HG03139 (cell line): ENCODE results near the gene ZNF165.
"Not testable (repeated sequence)": the region's sequence is repeated elsewhere in the genome, so short reads cannot be mapped to it uniquely, and the experiment has no call there.

ENCODE experiments used
- ATAC-seq: cut with Tn5 transposase; IDR thresholded peaks from one replicate; pipeline ENCODE4 v1.9.1; 2021; ENCODE audit not compliant: unreplicated experiment

ZNF165 gene

DNA sequence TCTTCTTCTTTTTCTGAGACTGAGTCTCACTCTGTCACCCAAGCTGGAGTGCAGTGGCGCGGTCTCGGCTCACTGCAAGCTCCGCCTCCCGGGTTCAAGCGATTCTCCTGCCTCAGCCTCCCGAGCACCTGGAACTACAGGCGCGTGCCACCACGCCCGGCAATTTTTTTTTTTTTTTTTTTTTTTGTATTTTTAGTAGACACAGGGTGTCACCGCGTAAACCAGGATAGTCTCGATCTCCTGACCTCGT, at the start of gene ZNF165:
ZNF165 (plus strand) TSS at position 188 of the 250 bp plus-strand sequence. CDS start 4,913 bp downstream, outside the sequence.
- ATAC-seq: not testable (repeated sequence)

DNA sequence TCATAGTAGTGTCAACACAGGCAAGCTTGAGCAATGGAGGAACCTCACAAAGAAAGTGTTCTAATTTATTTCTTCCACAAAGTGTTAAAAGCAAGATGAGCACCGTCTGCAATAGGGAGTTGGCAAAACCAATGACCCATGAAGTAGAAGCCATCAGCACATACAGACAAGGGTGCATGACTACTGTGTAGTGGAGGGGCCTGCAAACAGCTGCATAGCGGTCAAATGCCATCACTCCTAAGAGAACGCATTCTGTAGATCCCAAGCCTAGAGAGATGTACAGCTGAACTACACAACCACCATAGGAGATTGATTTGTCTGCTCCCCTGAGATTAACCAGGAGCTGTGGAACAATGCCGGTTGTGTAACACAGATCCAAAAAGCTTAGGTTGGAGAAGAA, 26.8 kb upstream of the ZNF165 start:
- ATAC-seq: no peak

DNA sequence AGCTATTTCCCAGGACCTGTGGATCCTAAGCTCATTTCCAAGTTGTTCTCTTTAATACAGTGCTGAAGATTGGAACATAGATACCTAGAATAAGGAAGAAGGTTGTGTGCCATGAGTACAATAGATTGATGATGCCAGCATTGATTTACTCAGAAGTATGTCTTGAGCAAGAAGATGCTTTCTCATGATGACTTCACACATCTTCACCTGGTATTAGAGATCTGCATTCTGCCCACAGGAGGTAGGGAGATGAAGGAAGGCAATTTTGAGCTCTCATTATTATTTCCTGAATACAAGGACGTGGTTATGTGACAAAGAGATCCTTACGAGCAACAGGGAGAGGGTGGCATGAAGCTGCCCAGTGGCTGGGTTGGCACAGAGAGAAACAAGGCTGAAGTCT, 20.0 kb upstream of the ZNF165 start:
- no peak for ATAC-seq

DNA sequence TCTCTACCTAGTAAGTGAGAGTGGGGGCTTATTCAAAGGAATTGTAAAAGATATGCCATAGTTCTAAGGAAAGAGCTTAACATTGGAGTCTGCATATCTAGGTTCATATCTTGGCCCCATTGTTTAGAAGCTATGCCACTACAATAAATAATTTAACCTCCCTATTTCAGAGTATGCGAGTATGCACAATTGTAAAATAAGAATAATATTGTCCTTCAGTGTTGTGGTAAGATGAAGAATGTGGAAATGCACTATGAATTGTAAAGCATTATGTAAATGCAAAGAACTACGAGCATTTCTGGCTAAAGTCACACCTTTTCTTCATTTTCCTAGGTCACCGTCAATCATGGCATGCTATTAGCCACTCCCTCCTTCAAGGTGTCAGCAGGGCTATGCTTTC, 16.1 kb upstream of the ZNF165 start:
- no peak for ATAC-seq

DNA sequence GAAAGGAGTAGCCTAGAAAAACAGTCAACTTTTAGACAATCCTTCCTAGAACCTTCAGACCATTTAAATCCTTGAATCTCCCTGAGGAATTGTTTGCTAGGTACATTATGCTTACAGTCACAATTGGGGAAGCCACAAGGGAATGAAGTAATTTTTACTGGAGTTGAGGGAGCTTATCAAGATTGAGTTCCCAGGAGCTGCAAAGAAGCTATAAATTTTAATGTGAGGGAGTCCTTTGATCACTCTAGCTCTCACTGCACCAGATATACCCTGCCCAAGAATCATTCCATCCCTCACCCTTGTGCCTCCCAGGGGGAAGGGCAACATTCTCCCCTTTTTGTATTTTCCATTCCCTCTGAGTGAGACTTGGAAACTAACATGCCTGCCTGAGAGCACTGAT, 12.3 kb upstream of the ZNF165 start:
- ATAC-seq: no peak

DNA sequence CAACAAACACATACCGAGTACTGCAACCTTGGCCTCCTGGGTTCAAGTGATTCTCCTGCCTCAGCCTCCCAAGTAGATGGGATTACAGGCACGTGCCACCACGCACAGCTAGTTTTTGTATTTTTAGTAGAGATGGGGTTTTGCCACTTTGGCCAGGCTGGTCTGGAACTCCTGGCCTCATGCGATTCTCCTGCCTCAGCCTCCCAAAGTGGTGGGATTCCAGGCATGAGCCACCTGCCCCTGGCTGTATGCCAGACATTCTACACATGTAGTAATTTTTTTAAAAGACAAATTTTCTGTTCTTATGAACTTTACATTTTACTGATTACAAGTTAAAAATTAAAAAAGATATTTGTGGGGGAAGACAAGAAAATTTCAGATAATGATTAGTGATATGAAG, 9.4 kb upstream of the ZNF165 start:
- ATAC-seq: not testable (repeated sequence)

DNA sequence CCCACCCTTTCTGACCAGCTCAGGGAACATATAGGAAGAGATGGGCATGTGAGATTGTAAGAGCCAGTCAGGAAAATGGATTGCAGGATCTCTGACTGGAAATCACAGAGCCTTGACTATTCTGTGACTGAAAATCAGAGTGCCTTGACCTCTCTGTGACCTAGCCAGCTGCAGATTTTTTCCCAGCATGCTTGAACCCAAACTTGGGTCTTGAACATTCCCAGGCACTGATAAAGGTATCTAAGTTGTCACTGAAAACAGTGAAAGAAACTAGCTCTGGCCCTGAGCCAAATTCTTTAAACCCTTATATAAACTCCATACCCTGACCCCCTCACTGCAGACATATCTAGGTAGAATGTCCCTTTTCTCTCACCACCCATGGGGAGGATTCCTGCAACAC, 2.3 kb upstream of the ZNF165 start:
- no peak for ATAC-seq

DNA sequence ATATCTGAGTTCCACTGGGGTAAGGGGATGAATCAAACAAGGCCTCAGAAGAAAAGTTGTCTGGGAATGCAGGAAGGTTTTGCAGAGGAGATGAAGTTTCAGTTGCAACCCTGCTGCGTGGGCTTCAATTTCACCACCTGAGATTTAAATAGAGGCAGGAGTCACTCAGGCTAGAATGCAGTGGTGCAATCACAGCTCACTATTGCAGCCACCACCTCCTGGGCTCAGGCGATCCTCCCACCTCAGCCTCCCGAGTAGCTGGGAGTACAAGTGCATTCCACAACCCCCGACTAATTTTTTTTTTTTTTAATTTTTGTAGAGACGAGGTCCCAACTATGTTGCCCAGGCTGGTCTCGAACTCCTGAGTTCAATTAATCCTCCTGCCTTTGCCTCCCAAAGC, 1.5 kb upstream of the ZNF165 start:
- ATAC-seq: no peak

DNA sequence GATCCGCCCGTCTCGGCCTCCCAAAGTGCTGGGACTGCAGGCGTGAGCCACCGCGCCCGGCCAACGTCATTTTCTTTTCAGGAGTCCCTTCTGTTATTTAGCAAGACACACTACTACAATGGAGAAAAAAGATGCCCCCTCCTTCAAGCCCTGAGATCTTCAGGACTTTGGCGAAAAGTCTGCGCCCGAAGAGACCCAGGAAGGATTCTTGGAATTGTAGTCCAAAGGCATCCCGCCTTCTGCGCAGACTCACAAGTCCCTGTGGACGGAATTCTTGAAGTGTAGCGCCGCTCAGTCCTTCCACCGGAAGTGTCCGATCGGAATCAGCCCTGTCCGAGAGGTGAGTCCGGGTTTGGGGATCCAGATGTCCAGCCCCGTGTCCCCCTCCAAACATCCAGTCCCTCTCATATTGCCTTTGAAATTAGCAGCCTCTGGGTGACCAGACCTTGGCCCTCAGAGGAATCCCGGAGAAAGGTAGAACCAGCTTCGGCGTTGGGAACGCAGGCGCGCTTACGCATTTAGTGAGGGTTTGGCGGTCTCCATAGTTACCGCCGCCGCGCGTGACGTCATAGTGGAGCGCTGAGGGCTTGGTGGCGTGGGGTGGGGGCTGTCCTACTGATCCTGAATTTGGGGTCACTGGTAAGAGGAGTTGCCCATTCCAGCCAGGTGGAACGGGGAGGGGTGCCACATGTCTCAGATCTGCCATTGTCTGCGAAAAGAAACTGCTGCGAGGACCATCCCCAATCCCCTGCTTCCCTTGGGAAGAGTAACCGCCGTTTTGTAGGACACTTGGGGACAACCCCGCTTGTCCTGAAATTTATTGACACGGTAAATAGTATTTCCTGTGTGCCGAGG, 490 bp downstream of the ZNF165 start:
- peak; percentile 64 for ATAC-seq

DNA sequence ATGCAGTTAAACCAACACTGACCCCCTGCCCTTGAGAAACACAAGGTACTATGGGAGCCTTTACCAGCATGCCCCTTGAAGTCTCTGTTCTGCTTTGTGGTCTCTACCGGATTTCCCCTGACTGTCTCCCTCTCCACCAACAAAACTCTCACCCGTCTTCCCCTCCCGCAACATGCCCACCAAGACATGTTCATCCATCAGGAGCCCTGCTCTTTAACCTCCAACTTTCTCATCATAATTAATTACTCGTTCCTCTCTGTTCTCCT, 1.1 kb downstream of the ZNF165 start:
- peak; percentile 46 for ATAC-seq

DNA sequence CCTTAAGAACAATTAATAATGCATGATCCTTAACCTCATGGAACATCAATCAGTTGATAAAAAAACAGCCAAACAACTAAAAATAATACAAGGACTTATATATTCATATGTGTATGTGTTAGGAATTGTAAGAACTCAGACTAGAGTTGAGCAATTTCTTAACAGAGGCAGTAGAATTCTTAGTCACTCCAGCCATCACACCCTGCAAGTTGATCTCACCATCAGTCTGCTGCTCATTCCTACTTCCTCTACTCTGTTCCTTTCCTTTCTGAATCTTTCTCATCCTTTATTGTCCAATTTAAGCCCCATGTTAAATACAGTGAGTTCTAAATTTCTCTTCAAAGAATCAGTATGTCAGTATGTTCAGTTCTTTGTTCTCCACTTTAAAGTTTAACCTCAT, 2.6 kb downstream of the ZNF165 start:
- ATAC-seq: no peak

DNA sequence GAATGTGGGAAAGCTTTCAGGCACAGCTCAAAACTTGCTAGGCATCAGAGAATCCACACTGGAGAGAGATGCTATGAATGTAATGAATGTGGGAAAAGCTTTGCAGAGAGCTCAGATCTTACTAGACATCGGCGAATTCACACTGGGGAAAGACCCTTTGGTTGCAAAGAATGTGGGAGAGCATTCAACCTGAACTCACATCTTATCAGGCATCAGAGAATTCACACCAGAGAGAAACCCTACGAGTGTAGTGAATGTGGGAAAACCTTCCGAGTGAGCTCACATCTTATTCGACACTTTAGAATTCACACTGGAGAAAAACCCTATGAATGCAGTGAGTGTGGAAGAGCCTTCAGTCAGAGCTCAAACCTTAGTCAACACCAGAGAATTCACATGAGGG, 8.7 kb downstream of the ZNF165 start:
- ATAC-seq: no peak

DNA sequence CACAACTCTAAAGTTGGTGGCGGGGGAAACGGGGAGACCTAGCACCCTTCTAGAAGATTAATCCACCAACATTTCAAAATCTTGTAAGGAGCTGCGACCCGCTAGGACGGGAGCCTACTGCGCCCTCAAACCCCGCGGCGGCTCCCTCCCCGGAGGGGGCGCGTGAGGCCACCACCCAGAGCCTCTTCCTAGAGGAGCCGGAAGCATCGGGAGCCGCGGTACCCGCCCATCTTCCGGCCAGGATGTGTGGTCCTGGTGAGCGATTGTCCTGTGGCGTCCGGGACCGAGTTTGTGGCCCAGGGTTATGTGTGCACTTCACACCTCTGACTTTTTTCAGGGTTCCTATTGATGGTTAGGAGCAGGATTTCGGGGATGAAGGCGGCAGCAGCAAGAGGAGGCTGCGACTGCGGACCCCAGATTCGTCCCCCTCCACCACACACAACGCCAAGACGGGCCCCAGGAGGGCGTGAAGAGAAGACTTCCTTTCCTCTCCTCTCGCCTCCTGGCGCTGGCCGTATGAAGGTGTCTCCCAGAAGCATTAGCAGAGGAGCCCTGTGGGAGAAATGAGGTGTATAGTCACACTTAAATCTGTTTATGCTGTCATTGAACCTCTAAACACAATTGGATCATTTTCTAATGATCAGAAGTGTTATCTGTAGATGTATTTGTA, 10.7 kb downstream of the ZNF165 start:
- no peak for ATAC-seq

DNA sequence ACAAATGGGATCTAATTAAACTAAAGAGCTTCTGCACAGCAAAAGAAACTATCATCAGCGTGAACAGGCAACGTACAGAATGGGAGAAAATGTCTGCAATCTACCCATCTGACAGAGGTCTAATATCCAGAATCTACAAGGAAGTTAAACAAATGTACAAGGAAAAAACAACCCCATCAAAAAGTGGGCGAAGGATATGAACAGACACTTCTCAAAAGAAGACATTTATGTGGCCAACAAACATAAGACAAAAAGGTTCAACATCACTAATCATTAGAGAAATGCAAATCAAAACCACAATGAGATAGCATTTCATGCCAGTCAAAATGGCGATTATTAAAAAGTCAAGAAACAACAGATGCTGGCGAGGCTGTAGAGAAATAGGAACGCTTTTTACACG, 21.9 kb downstream of the ZNF165 start:
- ATAC-seq: not testable (repeated sequence)

DNA sequence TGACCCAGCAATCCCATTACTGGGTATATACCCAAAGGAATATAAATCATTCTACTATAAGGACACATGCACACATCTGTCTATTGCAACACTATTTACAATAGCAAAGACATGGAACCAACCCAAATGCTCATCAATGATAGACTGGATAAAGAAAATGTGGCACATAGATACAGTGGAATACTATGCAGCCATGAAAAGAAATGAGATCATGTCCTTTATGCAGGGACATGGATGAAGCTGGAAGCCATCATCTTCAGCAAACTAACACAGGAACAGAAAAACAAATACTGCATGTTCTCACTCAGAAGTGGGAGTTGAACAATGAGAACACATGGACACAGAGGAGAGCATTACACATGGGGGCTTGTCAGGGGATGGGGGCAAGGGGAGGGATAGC, 22.3 kb downstream of the ZNF165 start:
- ATAC-seq: not testable (repeated sequence)

DNA sequence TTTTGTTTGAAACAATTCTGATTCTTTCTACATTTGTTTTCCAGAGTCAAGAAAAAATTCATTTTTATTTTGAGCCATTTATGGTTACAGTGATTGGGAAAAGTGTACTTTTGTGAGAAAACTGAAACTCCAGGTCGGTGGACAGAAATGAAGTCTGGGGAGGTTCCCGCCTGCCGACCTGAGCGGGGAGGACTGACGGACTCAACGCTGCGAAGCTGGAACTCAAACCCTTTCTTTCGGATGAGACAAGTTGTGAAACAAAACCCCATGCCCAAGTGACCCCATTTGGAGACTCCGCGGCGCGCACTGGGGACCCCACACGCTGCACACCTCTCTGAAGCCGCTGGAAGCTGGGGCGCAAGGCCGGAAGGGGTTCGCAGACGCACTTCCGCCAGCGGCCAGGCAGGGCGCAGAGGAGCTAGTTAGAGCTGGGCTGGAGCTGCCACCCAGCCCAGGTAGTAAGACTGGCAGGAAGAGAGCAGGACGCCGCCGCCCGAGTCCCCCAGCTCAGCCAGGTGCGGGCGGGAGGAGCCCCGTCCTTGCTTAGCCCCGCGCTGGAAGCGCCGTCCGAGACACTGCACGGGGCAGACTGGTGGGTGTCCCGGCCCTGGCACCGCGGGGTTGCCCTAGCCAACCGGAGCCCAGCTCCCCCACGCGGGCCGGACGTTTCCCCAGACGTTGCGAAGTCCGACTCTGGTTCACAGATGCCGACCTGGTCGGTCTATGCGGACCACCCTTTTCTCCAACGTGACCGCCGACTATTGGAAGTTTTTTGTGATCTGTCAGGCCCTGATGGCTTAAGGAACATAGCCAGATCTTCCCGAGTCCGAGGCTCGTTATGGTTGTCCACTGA, 24.2 kb downstream of the ZNF165 start:
- peak; percentile 97 for ATAC-seq

DNA sequence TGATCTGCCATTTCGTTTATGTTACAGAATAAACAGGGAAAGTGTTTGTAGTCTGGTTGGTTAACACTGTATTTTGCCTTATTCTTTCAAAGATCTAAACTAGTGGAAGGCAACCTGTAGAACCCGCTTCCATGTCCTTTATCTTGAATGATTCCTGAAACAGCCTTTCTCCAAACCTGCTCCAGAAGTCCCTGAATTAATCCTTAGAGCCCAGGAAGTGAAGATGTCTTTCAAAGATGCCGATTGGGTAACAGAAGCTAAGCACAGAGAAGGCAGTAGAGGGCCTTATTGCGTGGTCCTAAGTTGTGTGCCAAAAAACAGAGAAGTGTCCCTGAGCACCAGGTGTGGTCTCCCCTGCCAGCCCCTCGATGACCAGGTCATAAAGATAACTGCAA, 24.9 kb downstream of the ZNF165 start:
- ATAC-seq: no peak

DNA sequence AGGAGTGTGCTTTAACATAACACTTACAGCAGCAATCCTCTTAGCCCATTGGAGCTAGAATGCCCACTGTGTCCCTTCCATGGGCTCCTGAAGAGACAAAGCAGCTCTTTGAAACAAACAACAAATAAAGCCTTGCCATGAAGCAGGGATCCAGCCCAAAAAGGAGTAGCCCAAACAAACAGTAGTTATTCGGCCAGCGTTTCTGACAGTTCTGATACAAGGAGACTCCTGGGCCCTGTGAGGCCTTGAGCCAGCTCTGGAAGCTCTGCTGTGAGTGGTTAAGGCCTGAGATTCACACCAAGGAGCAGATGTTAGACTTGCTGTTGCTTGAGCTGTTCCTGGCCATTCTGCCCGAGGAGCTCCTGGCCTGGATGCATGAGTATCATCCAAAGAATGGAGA, 27.1 kb downstream of the ZNF165 start:
- ATAC-seq: no peak

DNA sequence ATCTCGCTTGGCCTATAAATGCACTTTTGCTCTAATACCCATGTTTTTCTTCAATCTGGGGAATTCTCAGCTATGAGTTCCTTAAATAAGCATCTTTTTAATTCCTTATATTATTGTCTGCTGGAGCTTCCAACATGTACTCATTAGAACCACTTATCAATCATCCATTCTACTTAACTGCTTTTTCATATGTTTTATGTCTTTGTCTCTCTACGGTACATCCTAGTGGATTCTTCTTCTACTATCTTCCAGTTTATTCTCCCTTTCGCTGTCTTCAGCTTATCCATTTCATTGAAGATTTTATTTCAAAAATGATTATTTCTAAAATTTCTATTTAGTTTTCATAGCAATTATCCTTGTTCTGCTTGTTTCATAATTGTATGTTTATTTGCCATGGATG, 31.6 kb downstream of the ZNF165 start:
- no peak for ATAC-seq

DNA sequence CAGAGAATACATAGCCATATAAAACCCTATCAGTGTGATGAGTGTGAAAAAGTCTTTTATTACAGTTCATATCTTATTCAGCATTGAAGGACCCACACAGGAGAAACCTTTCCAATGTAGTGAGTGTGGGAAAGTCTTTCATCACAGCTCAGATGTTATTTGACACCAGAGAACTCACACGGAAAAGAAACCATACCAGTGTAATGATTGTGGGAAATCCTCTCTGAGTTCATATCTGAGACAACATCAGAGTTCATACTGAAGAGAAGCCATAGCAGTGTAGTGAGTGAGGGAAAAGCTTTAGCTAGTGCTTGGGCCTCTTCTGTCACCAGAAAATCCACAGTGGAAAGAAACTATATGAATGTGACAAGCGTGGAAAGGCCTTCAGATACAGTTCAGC, 35.4 kb downstream of the ZNF165 start:
- ATAC-seq: no peak

DNA sequence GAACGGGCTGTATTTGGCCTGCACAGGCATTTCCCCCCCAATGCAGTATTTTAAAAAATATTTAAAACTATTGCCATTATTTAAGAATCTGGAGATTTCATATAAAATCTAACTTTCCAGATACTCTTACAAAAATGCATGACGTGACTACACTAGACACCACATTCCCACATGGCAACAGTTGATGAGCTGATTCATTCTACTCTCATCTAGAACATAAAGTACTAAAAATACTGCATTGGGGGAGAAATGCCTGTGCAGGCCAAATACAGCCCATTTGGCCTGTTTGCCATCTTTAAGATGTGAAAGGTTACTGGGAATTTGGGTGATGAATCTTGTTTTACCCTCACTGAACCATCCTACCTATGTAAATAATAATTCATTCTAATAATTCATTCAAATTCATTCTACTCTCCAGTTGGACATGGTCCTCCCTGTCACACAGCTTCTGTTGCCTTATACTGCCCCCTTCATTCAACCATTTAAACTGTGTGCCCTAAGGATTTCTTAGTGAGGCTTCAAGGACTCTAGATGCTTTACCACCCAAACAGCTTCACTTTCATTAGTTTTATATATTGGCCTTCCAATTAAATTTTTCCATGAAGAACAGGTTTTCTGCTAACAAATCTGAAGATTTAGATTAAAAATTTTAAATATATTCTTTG, 37.1 kb downstream of the ZNF165 start:
- no peak for ATAC-seq

DNA sequence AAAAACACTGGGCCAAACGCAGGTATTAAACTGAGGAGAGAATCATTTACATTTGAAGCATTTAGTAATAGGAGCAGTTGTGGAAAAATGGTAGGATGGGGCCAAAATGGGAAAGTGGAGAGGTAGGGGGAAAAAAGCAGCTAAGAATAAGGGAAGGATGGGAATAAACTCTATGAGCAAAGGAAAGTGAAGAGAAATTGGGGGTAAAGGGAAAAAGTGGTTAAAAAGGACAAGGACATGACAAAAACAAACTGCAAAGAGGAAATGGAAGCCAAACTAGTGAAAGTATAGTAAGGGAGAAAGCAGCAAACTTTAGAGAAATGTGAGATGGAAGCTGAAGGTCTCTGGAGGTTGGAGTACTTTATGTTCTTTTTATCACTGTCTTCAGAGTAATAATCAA, 37.8 kb downstream of the ZNF165 start:
- no peak for ATAC-seq
